Breast epithelium (tissue), 4 donors: ENCODE results near the gene FOXN3. TPM values are rescaled to one million over a fixed set of nuclear protein-coding genes. Genes with fewer than 3 reads are reported as not detected.

Source experiments
- DNase-seq, 2 donors: peaks; one replicate each; pipeline ENCODE4 v3.0.0-alpha.2; 2019; ENCODE audit warnings: low spot score in 2 of 2
- H3K27ac ChIP-seq, 2 donors: fragments of 200-600 bp; sonication (generic) in 1 of 2; one replicate each; pipeline ENCODE4 v1.5.1; 2016 to 2019; ENCODE audit warnings: mild to moderate bottlenecking in 1 of 2
- H3K27me3 ChIP-seq, 2 donors: fragments of 200-600 bp; sonication (generic) in 1 of 2; one replicate each; pipeline versions ENCODE4 v1.5.1 to v1.6.0; 2017 to 2019; ENCODE audit warnings: control low read depth in 1 of 2, mild to moderate bottlenecking in 1 of 2
- H3K36me3 ChIP-seq: fragments of 200-600 bp; one replicate; pipeline ENCODE4 v1.5.1; 2019
- H3K4me1 ChIP-seq, 2 donors: fragments of 200-600 bp; sonication (generic); one replicate each; pipeline ENCODE4 v1.5.1; 2016 to 2019; ENCODE audit warnings: control low read depth in 1 of 2
- H3K4me3 ChIP-seq, 3 donors: fragments of 200-600 bp; sonication (generic); 1 replicate in 2 of 3; 2 replicates in 1 of 3; pipeline ENCODE4 v1.5.1; 2016 to 2019; ENCODE audit warnings: mild to moderate bottlenecking in 3 of 3, moderate library complexity in 2 of 3
- H3K9me3 ChIP-seq, 2 donors: fragments of 200-600 bp; sonication (generic) in 1 of 2; one replicate each; pipeline ENCODE4 v1.5.1; 2016 to 2019; ENCODE audit warnings: control low read depth in 1 of 2
- POLR2A ChIP-seq: fragments of 450-650 bp; IDR thresholded peaks from one replicate; pipeline ENCODE4 v1.6.1; 2016; ENCODE audit warnings: antibody characterized with exemption, mild to moderate bottlenecking, moderate library complexity
- POLR2AphosphoS5 ChIP-seq, 3 donors: sonication (generic); formaldehyde crosslinking; IDR thresholded peaks; one replicate each; pipeline ENCODE4 v1.6.1; 2017; ENCODE audit warnings: antibody characterized with exemption in 3 of 3
- intact Hi-C: fragments of 100-400 bp; cut with DNase I; formaldehyde crosslinking; loops from one replicate; pipeline ENCODE4 v1.15.1; 2023; ENCODE audit warnings: low total_unique reads
- total RNA-seq, 3 donors: library from RNA; depleted of rRNA; stranded (reverse); fragments of >200 nt; gene quantifications; one replicate each; pipeline ENCODE4 v1.1.0, GENCODE V29; 2016
- TF ChIP-seq, protein P1 (sequence below), 3 donors: fragments of 450-650 bp; IDR thresholded peaks; one replicate each; pipeline ENCODE4 v1.5.1; 2016 to 2017; ENCODE audit warnings: antibody characterized with exemption in 3 of 3, mild to moderate bottlenecking in 3 of 3, moderate library complexity in 3 of 3

FOXN3 gene
- total RNA-seq, 3 donors from 2014 or later = 70.7 to 180 (median 80.3) TPM

DNA sequence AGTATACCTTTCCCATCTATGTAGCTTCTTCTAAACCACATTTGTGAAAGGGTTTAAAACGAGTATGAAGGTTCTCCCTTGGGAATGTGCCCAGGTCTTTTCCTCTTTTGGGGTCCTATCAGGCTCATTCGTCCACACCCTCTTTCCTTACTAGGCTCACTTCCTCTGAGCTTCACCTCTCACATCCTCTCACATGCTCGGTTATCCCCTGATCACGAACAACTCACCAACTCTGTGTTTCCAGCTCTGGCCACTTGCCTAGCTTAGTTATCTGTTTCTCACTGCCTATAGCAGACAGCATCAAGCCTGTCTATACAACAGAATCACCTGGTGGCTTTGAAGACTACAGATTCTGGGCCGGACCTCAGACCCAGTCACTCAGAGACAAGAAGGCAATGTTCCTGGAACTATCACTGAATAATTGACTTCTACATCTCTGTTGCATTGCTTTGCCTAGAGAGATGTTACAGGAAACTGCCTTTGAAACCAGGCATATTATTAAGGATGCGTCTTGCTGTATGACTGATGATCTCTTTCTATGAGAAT, 158.2 kb downstream of the FOXN3 start:
- no peaks in the 10 kb centered on the region for H3K27me3 ChIP-seq
- no peak overlapping the region for H3K27ac ChIP-seq
- H3K4me1 ChIP-seq = no peaks in the 10 kb centered on the region
- no peak for TF ChIP-seq POLR2AphosphoS5 (IDR thresholded peaks at IDR 0.05)
- no peak for TF ChIP-seq POLR2A
- TF ChIP-seq, protein P1, sequence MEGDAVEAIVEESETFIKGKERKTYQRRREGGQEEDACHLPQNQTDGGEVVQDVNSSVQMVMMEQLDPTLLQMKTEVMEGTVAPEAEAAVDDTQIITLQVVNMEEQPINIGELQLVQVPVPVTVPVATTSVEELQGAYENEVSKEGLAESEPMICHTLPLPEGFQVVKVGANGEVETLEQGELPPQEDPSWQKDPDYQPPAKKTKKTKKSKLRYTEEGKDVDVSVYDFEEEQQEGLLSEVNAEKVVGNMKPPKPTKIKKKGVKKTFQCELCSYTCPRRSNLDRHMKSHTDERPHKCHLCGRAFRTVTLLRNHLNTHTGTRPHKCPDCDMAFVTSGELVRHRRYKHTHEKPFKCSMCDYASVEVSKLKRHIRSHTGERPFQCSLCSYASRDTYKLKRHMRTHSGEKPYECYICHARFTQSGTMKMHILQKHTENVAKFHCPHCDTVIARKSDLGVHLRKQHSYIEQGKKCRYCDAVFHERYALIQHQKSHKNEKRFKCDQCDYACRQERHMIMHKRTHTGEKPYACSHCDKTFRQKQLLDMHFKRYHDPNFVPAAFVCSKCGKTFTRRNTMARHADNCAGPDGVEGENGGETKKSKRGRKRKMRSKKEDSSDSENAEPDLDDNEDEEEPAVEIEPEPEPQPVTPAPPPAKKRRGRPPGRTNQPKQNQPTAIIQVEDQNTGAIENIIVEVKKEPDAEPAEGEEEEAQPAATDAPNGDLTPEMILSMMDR (IDR thresholded peaks at IDR 0.05) = no peak
- no peak overlapping the region for H3K4me3 ChIP-seq
- no peak for DNase-seq
- H3K36me3 ChIP-seq = no peaks in the 10 kb centered on the region
- H3K9me3 ChIP-seq = no peaks in the 10 kb centered on the region
- intact Hi-C loops = no loop called here

DNA sequence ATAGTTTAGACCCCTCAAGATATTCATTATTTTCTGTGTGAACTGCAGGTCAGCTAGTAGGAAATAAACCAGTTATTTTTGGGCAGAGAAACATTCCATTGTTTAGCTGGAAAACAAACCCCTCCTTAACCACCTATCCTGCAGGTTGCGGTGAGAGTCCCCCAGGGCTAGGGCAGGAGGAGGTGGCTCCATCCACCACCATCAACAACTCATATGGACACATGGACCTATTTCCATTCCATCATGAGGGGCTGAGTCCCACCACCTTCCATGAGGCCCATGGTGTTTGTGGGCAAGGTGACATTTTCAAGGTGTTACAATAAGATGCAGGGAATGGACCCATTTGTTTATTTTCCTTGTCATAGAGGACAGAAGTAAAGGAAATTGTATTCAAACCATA, 160.1 kb downstream of the FOXN3 start:
- Histone ChIP-seq H3K36me3 (no peaks in the 10 kb centered on the region), H3K9me3 (no peaks in the 10 kb centered on the region), H3K4me1 (no peaks in the 10 kb centered on the region), H3K27me3 (no peaks in the 10 kb centered on the region), H3K4me3 (no peak overlapping the region), H3K27ac (no peak overlapping the region)
- TF ChIP-seq, protein P1 (IDR thresholded peaks at IDR 0.05) = no peak
- no peak for TF ChIP-seq POLR2A
- no peak for TF ChIP-seq POLR2AphosphoS5 (IDR thresholded peaks at IDR 0.05)
- DNase-seq = no peak
- intact Hi-C loops = no loop called here

DNA sequence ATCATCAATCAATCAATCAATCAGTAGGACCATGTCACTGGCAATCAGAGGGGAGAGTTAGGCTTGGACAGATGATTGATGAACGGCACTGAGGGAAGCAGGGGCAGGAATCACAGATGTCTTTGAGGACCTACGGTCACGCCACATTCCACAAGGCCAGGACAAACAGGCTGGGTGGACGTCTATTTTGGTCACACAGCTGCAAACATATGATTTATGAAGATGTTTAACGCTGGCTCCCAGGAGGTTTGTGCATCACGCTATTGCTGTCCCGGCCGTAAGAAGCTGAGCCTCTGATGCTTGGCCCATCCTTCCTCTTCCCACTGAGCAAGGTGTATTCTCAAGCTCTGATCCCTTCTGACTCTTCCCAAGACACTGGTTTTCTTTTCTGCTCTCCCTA, 160.8 kb downstream of the FOXN3 start:
- DNase-seq = no peak
- H3K4me3 ChIP-seq = no peak overlapping the region
- H3K27me3 ChIP-seq = no peaks in the 10 kb centered on the region
- H3K27ac ChIP-seq = no peak overlapping the region
- H3K36me3 ChIP-seq = no peaks in the 10 kb centered on the region
- TF ChIP-seq, protein P1 (IDR thresholded peaks at IDR 0.05) = no peak
- TF ChIP-seq POLR2A = no peak
- TF ChIP-seq POLR2AphosphoS5 (IDR thresholded peaks at IDR 0.05) = no peak
- intact Hi-C loops = no loop called here
- no peaks in the 10 kb centered on the region for H3K4me1 ChIP-seq
- no peaks in the 10 kb centered on the region for H3K9me3 ChIP-seq

DNA sequence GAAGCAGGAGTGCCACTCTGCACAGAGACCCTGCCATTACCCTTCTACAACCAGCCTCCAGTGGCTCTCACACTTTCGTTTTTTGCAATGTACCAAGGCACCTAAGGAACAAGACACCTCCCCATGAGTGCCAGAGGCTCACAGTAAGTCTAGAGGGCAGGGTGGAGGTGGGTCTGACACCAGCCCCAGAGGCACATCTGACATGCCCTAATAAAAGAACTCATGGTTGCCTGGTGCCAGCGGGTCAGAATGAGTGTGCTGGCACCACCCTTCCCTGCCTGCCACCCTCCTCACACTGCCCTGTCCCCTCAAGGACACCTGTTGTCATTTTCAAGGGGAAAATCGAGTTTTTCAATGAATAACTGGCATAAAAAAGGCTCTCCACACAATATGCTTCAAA, 161.2 kb downstream of the FOXN3 start:
- no peak overlapping the region for H3K27ac ChIP-seq
- H3K4me1 ChIP-seq = no peaks in the 10 kb centered on the region
- no peak for DNase-seq
- H3K4me3 ChIP-seq = no peak overlapping the region
- intact Hi-C loops = no loop called here
- TF ChIP-seq, protein P1 (IDR thresholded peaks at IDR 0.05) = no peak
- no peak for TF ChIP-seq POLR2A
- TF ChIP-seq POLR2AphosphoS5 (IDR thresholded peaks at IDR 0.05) = no peak
- no peaks in the 10 kb centered on the region for H3K9me3 ChIP-seq
- no peaks in the 10 kb centered on the region for H3K36me3 ChIP-seq
- H3K27me3 ChIP-seq = no peaks in the 10 kb centered on the region

DNA sequence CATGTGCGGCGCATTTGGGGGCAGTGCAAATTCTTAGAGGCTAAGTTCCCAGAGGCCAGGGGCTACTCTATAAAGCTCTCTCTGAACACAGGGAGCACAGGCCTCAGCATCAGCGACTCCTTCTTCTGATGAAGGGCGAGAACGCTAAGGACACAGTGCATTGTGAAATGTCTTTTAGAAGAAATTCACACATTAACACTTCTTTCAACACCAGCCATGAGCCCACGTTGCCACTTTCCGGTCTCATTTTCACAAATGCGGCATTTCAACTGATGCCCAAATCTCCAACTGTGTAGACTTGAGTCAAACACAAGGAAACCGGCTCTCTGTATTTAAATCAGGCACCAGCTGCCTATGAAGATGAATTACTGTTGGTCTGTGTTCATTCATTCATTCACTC, 162.0 kb downstream of the FOXN3 start:
- no peaks in the 10 kb centered on the region for H3K36me3 ChIP-seq
- H3K4me1 ChIP-seq = no peaks in the 10 kb centered on the region
- TF ChIP-seq, protein P1 (IDR thresholded peaks at IDR 0.05) = no peak
- no peak for TF ChIP-seq POLR2A
- TF ChIP-seq POLR2AphosphoS5 (IDR thresholded peaks at IDR 0.05) = no peak
- no peaks in the 10 kb centered on the region for H3K27me3 ChIP-seq
- DNase-seq = no peak
- intact Hi-C loops = no loop called here
- H3K9me3 ChIP-seq = no peaks in the 10 kb centered on the region
- H3K27ac ChIP-seq = no peak overlapping the region
- H3K4me3 ChIP-seq = no peak overlapping the region
